Kidney (tissue), 14 donors: Measurements from ENCODE around the gene USP2. TPM values are rescaled to one million over a fixed set of nuclear protein-coding genes. Genes with fewer than 3 reads are reported as not detected.

ENCODE experiments used
- DNase-seq, 5 donors: peaks; one replicate each; pipeline ENCODE4 v3.0.0-alpha.2; 2013 to 2020
- FAIRE-seq: peaks from 2 replicates; lab custom pipeline; 2012; peaks lifted over from hg19 to GRCh38; lab: Jason Lieb, UNC
- H3K27ac ChIP-seq, 2 donors: one replicate each; pipeline ENCODE4 v1.7.0; 2013; ENCODE audit warnings: low read depth in 2 of 2, low read length in 2 of 2, inconsistent platforms in 1 of 2
- H3K27me3 ChIP-seq: one replicate; pipeline ENCODE4 v1.7.1; 2013; ENCODE audit warnings: low read length, inconsistent platforms; ENCODE audit not compliant: control insufficient read depth, insufficient read depth
- H3K36me3 ChIP-seq, 3 donors: one replicate each; pipeline versions ENCODE4 v1.7.0 to v1.7.1; 2013; ENCODE audit warnings: low read length in 3 of 3, control low read depth in 1 of 3, inconsistent platforms in 1 of 3; ENCODE audit not compliant: insufficient read depth in 3 of 3, control insufficient read depth in 2 of 3
- H3K4me1 ChIP-seq, 3 donors: one replicate each; pipeline versions ENCODE4 v1.7.0 to v1.7.1; 2013; ENCODE audit warnings: low read length in 3 of 3, inconsistent platforms in 1 of 3, low read depth in 1 of 3; ENCODE audit not compliant: control insufficient read depth in 2 of 3, insufficient read depth in 2 of 3
- H3K4me3 ChIP-seq, 3 donors: one replicate each; pipeline versions ENCODE4 v1.7.0 to v1.8.1; 2013; ENCODE audit warnings: low read length in 3 of 3, control low read depth in 1 of 3, inconsistent platforms in 1 of 3
- H3K9ac ChIP-seq, 3 donors: one replicate each; pipeline versions ENCODE4 v1.7.0 to v1.7.1; 2013; ENCODE audit warnings: low read length in 3 of 3, control low read depth in 1 of 3, inconsistent platforms in 1 of 3
- H3K9me3 ChIP-seq, 3 donors: one replicate each; pipeline versions ENCODE4 v1.7.0 to v1.7.1; 2013; ENCODE audit warnings: low read length in 3 of 3, control low read depth in 1 of 3, inconsistent platforms in 1 of 3; ENCODE audit not compliant: control insufficient read depth in 2 of 3, insufficient read depth in 1 of 3
- CTCF ChIP-seq: IDR thresholded peaks from 3 replicates; pipeline ENCODE4 v1.5.1; 2012; ENCODE audit warnings: mild to moderate bottlenecking, moderate library complexity, borderline replicate concordance; ENCODE audit not compliant: insufficient read depth; ENCODE audit errors: extremely low read depth
- intact Hi-C: fragments of 100-400 bp; cut with DNase I; formaldehyde crosslinking; loops from one replicate; pipeline ENCODE4 v1.11.1; 2022
- polyA plus RNA-seq: library from polyadenylated mRNA; stranded (reverse); fragments of 350-450 nt; fragmentation: Illumina TruSeq; extraction: RNeasy Lipid Tissue Mini Kit (QIAGEN cat#74804); gene quantifications from one replicate; pipeline ENCODE4 v1.2.3, GENCODE V29; 2014; ENCODE audit warnings: low read depth, low replicate concordance; ENCODE audit not compliant: insufficient read depth
- total RNA-seq: library from RNA; stranded (reverse); fragmentation: NEBNext Ultra II Directional; extraction: Animal tissue kit (Norgen Biotek cat#: 25700); gene quantifications from one replicate; pipeline ENCODE4 v1.2.1, GENCODE V29; 2021
- donor health status: control.
- donor health status: control.
- donor health status: control.
- donor health status: control.
- donor health status: control.
- donor health status: DM: yes; HTN: yes; CAD: no.
- donor health status: Normal renal cell carcinoma (clear cell type).

The USP2 gene
- total and polyA plus RNA-seq, 2 donors from 2014 or later: 30.4 to 57.6 TPM

- FAIRE-seq (no peak), DNase-seq (no peak)
- no peak overlapping the region for H3K27ac ChIP-seq
- H3K27me3 ChIP-seq: no peaks in the 10 kb centered on the region
- H3K4me3 ChIP-seq: no peak overlapping the region
- no peak for TF ChIP-seq CTCF
- H3K9ac ChIP-seq: no peak overlapping the region
- no peaks in the 10 kb centered on the region for H3K9me3 ChIP-seq
- H3K4me1 ChIP-seq: peaks cover 0 to 8% (median 4%) of the 10 kb centered on the region in 3 donors
- no peaks in the 10 kb centered on the region for H3K36me3 ChIP-seq
- intact Hi-C loops: no loop called here
Observed at GRCh38 chr11:119310682-119311052, 70.8 kb downstream of the USP2 start.

- FAIRE-seq (no peak), DNase-seq (no peak)
- TF ChIP-seq CTCF: no peak
- H3K36me3 ChIP-seq: no peaks in the 10 kb centered on the region
- H3K27ac ChIP-seq: no peak overlapping the region
- no peaks in the 10 kb centered on the region for H3K9me3 ChIP-seq
- intact Hi-C loops: no loop called here
- H3K27me3 ChIP-seq: no peaks in the 10 kb centered on the region
- H3K9ac ChIP-seq: no peak overlapping the region
- H3K4me1 ChIP-seq: peaks cover 0 to 4% (median 0%) of the 10 kb centered on the region in 3 donors
- no peak overlapping the region for H3K4me3 ChIP-seq
Observed at GRCh38 chr11:119309953-119310681, 71.4 kb downstream of the USP2 start.

DNA sequence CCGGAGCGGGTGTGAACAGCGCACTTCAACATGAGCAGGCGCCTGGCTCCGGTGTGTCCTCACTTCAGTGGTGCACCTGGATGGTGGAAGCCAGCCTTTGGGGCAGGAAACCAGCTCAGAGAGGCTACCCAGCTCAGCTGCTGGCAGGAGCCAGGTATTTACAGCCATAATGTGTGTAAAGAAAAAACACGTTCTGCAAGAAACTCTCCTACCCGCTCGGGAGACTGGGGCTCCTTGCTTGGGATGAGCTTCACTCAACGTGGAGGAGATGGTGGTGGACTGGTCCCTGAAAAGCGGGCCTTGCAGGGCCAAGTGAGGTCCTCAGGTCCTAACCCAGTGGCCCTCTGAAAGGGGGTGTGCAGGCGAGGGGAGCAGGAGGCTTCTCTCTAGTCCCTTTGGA lies 72.1 kb downstream of the USP2 start:
- Histone ChIP-seq H3K36me3 (no peaks in the 10 kb centered on the region), H3K4me3 (no peak overlapping the region), H3K27ac (no peak overlapping the region), H3K27me3 (no peaks in the 10 kb centered on the region), H3K9me3 (no peaks in the 10 kb centered on the region), H3K4me1 (no peaks in the 10 kb centered on the region), H3K9ac (no peak overlapping the region)
- no peak for TF ChIP-seq CTCF
- intact Hi-C loops: no loop called here
- no peak for DNase-seq
- FAIRE-seq: no peak
